GM18873 (cell line): ENCODE measurements around the gene ESR2.
"Not testable (repeated sequence)": the region's sequence is repeated elsewhere in the genome, so short reads cannot be mapped to it uniquely, and the experiment has no call there.

Experiments used
- ATAC-seq: cut with Tn5 transposase; IDR thresholded peaks from one replicate; pipeline ENCODE4 v1.9.1; 2021; ENCODE audit warnings: mild to moderate bottlenecking, moderate library complexity, moderate number of reproducible peaks; ENCODE audit not compliant: unreplicated experiment, low FRiP score

The ESR2 gene

DNA sequence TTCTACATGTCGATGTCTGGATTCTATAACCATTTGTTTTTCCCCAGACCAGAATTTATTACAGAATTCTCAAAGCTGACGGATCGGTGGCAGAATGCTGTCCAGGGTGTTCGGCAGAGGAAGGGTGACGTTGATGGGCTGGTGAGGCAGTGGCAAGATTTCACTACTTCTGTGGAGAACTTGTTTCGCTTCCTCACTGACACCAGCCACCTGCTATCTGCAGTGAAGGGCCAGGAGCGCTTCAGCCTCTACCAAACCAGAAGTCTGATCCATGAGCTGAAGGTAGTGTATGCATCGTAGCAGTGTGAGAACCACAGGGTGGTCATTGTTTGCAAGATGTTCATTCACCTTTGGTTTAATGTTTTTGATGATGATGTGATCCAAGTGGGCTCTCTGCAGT, 124.0 kb downstream of the ESR2 start:
- no peak for ATAC-seq

DNA sequence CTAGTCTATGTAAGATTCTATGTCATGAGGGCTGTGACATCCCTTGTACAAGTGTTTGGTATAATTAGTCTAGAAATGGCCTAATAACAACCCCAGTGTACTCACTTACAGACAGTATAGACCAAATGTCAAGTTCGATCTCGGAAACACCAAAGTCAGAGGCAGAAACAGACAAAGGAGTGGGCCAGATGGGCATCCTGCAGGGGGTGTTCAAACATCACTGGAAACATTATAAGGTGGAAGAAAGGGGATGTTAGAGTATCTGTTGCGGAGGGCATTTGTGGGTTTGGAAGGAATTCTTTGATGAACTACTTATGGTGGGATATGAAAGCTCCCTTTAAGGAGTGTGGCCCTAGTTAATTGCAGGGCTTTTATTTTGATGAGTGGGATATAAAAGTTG, 134.6 kb downstream of the ESR2 start:
- ATAC-seq: no peak

- ATAC-seq: no peak
These were observed 135.6 kb downstream of the ESR2 start for GRCh38 chr14:64158608-64159007.

DNA sequence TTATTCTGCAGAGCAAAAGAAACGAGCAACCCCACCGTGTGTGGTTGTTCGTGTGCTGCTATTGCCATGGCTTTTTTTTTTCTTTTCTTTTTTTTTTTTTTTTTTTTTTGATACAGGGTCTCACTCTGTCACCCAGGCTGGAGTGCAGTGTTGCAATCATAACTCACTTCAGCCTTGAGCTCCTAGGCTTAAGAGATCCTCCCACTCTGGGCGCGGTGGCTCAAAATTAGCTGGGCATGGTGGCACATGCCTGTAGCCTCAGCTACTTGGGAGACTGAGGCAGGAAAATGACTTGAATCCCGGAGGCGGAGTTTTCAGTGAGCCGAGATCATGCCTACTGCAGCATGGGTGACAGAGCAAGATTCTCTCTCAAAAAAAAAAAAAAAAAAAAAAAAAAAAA, 144.2 kb downstream of the ESR2 start:
- ATAC-seq: no peak

DNA sequence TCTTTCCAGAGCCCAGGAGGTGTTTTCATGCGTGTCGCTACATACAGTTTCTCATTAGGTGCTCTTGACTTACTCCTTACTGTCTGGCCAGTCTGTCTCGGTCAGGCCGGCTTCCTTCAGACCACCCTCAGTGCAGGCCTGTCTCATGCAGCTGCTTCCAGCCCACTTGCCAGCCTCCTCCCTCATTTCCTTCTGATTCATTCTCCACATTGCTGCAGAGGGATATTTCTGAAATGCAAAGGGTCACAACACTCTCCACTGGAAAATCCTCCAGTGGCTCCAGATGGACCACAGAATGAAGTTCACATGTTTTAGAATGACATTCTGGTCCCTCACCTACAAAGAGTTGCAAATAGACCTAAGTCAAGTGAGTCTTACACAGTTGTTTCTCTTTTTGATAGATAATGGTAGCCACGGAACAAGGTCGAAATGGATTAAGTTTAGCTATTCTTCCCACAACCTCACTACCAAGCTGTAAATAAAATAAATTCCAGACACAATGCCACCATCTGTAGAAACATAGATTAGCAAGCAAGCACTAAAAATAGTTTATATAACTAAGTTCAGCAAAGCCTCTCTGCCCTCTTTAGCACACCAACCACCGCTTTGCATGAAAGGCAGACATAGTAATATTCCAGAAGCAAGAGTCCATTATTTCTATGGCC, 146.9 kb downstream of the ESR2 start:
- no peak for ATAC-seq

DNA sequence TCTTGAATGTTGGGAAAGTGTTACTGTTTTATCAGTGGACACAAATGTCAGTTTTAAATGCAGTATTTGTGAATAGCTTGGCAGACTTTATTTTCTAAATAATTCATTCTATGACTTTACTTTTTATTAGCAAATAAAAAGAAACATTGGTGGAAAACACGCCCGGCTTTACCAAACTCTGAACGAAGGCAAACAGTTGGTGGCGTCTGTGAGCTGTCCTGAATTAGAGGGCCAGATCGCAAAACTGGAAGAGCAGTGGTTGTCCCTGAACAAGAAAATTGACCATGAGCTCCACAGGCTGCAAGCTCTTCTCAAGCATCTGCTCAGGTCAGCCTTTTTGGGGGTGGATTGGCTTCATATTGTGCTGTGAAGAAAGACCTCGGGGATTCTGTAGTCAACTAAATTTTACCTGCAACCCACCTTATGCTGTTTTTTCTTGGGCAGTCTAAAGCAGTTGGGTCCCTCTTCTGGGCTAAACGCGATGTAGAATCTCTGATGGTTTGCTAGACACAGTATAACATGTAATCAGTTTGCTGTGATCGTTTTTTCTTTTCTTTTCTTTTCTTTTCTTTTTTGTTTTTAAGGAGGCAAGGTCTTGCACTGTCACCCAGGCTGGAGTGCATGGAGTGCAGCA, 156.4 kb downstream of the ESR2 start:
- no peak for ATAC-seq

GRCh38 chr14:64126548-64126947, 167.6 kb downstream of the ESR2 start:
- no peak for ATAC-seq

- no peak for ATAC-seq
These were observed 168.9 kb downstream of the ESR2 start for GRCh38 chr14:64125270-64125669.

- no peak for ATAC-seq
These were observed 170.8 kb downstream of the ESR2 start for GRCh38 chr14:64123241-64123822.

DNA sequence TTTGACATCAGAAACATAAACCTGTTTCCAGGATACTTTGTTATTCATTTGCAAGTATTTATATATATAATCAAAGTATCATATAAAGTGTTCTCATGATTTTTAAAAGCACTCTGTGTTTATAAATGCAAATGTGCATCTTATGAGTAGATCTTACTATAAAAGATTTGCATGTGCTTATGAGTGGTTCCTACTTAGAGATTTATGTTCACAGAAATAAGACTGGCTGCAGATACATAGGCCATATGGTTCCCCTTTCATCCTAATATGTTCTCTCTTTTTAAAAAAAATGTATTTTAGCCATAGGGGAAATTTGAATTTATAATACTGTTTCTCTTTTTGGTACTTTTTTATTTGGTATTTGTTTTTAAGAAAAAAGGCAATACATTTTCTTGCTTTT, 174.2 kb downstream of the ESR2 start:
- no peak for ATAC-seq

DNA sequence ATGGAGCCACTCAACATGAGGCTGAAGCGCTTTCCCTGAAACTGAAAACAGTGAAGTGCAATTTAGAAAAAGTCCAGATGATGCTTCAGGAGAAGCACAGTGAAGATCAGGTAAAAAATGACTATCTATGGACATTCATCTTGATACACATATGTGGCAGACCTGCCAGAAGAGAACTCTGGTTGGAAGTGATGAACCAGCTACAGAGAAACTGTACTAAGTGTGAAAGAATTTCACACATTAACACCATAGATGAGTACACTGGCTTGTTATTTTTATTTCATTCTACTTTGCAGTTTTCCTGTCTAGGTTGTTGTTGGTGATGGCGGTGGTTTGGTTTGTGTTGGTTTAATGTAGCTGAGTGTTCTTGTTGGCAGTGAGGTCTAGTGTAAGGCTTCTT, 174.7 kb downstream of the ESR2 start:
- ATAC-seq: no peak

GRCh38 chr14:64118892-64119291, 175.3 kb downstream of the ESR2 start:
- no peak for ATAC-seq

DNA sequence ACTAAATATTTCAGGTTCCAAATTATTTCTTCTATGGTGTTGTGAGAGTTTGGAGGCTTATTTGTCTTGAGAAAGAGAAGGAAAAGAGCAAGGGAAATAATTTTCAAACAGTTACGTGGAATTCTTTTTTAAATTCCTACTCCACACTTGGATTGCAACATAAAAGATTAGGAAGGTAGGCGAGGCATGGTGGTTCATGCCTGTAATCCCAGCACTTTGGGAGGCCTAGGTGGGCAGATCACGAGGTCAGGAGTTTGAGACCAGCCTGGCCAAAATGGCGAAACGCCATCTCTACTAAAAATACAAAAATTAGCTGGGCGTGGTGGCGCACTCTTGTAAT, 175.8 kb downstream of the ESR2 start:
- not testable (repeated sequence) for ATAC-seq

GRCh38 chr14:64117671-64118402, 176.3 kb downstream of the ESR2 start:
- no peak for ATAC-seq

DNA sequence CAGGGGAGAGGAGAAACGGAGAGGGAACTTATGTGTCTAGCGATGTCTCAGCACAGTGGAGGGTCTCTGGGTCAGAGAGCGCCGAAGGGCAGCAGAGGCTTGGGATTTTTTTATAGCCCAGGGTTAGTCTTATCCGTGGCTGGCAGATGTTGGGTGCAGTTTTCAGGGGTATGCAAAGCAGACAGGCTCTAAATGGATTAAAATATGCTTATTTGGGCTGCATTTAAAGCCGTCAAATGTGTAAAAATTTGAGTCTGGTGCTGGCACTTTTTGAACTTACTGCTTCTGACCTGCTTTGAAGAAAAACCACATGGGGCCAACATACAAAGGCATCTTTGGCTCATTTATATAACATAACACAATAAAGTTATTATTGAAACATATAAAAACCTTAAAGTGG, 178.8 kb downstream of the ESR2 start:
- no peak for ATAC-seq

GRCh38 chr14:64114796-64115195, 179.4 kb downstream of the ESR2 start:
- no peak for ATAC-seq

GRCh38 chr14:64114166-64114565, 180.0 kb downstream of the ESR2 start:
- ATAC-seq: no peak

GRCh38 chr14:64112867-64113678, 181.1 kb downstream of the ESR2 start:
- no peak for ATAC-seq

DNA sequence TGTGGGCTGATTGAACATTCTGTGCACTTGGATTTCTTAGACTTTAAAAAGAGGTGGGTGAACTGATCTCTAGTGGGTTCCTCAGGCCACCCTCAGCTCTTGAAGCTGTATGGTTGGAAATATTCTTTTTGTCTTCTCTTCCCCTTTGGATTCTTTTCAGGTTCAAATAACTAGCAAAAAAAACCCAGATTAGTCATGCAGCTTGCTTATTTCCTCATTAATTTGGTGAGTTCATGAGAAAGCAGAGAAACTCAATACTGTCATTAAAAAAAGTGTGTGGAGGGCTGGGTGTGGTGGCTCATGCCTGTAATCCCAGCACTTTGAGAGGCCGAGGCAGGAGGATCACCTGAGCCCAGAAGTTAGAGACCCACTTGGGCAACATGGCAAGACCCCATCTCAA, 183.4 kb downstream of the ESR2 start:
- no peak for ATAC-seq

GRCh38 chr14:64109819-64110554, 184.2 kb downstream of the ESR2 start:
- no peak for ATAC-seq
